ENCODE measurements around the gene ATP13A2.

Gene ATP13A2

GRCh38 chr1:17011439-17012307, at the start of gene ATP13A2:
ATP13A2 (minus strand) TSS chr1:17011928; CDS start chr1:17011738, 190 bp downstream.
- peak; percentile 83 for DNase-seq

DNA sequence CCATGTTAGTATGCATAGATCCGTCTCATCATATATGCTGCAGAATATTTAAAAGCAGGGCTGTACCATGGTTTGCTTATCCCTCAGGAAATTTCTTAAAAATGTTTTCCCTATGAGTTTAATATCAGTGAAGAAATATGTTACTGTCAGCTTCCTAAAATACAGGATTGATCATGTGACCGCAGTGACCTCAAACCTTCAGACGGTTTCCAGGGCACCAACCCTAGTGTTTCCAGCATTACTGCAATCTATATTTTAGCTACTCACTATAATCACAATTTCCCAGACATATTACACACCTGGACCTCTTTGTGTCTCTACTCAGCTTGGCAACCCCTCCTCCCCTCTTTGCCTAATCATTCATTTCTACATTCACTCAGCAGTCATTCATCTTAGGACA, 49.8 kb upstream of the ATP13A2 start:
- no peak for DNase-seq

- DNase-seq: no peak
Measured at GRCh38 chr1:17060306-17060749, 48.6 kb upstream of the ATP13A2 start.

- peak; percentile 48 for DNase-seq
Measured at GRCh38 chr1:17059391-17060305, 47.9 kb upstream of the ATP13A2 start.

DNA sequence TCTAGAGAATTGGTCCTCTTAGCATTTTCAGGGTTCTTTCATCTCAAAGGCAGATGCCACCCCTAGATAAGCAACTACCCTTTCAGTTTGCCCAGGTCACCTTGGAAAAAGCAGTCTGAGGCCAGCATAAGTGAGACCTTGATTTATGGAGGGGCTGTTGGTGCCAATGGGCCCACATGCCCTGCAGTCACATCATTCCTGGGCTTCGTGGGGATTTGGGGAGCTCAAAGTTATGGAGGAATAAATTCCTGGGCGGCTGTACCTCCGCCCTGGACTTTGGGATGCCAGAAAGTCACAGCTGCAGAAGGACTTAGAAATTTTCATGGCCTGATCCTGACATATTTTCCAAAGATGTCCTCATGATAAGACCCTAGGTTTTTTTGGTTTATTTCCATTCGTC, 44.8 kb upstream of the ATP13A2 start:
- DNase-seq: no peak

DNA sequence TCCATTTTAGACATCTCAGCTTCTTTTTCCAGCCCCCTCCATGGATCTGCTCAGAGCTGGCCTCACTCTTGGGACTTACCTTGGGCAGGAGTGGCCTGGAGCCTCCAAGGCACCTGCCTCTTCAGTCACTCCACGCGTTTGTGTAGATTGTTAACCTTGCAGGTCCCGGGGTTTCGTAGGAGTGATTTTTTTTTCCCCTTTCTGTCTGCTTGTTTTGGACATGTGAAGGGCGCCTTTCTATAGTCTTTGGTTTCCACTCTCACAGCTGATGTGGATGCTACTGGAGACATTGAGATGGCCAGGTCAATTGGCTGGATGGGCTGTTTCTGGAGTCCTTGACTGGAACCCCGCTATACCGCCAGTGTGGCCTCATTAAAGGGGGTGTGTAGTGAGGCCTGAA, 44.1 kb upstream of the ATP13A2 start:
- DNase-seq: no peak

DNA sequence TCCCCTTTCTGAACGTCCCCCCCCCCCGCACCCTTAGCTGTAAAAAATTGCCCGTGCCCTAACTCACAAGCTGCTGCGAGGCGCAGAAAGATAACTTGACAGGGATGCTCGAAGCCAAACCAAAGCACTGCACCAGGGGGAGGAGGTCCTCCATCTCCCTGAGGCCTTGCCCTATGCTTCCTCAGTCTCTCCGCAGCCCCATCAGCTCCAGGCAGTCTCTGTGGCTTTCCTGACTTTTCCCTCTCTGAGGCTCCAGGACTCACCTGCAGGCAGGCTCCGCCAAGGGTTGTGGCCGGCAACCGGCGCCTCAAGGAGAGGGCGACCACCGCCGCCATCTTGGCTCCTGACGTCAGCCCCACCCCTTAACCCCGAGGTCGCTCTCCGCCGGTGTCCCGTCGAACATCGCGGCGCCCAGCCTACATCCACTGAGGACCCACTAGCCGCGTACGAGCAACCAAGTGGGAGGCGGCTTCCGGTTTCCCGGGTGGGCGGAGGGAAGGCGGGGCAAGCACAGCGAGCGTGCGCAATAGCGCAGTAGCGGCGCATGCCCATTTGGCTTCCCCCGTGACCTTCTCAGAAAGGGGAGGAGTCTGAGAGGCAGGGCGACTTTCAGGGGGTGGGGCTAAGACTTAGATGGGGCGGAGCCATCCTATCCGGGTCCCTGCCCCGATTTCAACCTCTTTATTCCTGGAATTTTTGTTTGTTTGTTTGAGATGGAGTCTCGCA, 42.1 kb upstream of the ATP13A2 start, which contains the start of gene SDHB:
Gene SDHB, minus strand, starts transcription at position 348 of the 726 bp plus-strand sequence. Its CDS starts 13 bp downstream, at position 335.
- DNase-seq: peak; percentile 100

DNA sequence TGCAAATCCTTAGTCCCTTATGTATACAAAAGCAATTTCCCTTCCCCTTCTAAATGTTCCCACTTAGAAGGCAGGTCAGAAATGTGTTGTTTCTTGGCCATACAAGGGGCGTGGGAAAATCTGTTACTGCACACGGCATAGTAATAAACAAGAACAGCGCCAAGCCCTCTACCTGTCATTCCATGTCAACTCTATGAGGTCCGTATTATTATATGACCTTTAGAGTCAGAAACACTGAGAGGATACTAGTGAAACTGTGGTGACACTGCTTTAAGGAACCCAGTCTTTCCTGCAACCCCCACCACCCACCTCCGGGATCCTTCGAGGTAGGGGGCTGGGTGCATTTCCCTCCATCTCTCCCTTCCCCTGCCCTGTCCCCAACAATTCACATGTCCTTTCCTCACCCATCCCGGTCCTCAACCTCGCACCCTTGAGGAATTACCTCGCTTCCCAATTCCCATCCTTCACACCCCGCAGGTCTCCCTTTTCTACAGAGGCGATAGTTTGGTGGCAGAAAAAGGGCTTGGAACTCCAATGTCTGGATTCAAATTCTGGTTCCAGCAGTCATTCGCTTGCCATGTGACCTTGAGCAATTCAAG, 41.5 kb upstream of the ATP13A2 start:
- DNase-seq: no peak

DNA sequence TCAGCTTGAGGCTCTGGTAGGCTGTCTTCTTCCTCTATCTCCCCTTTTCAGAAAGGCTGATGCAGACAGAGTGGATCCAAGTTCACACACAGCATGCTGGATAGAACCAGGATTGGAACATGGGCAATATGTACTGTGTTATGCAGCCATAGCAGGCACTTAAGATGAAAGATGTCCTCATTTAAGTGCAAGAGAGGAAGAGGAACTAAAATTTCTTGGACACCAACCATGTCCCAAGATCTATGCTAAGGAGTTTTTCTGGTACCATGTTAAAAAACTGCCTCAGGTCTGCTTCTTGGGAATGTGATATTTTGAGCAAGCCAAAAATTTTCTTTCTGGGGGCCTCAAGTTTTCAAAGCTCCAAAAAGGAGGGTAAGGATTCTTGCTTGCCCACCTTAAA, 40.9 kb upstream of the ATP13A2 start:
- DNase-seq: no peak

GRCh38 chr1:17052038-17052437, 40.3 kb upstream of the ATP13A2 start:
- no peak for DNase-seq

DNA sequence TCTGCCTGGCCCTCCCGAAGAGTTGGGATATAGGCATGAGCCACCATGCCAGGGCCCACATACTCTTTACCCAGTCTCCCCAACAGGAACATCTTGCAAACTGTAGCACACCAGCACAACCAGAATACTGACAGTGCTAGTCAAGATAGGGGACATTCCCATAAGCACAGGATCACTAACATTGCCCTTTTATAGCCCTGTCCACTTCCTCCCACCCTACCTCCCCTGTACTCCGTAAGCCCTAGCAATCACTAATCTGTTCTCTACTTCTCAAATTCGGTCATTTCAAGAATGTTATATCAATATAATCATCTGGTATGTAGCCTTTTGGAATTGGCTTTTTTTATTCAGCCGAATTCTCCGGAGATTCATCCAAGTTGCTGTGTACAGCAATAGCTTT, 36.2 kb upstream of the ATP13A2 start:
- DNase-seq: no peak

DNA sequence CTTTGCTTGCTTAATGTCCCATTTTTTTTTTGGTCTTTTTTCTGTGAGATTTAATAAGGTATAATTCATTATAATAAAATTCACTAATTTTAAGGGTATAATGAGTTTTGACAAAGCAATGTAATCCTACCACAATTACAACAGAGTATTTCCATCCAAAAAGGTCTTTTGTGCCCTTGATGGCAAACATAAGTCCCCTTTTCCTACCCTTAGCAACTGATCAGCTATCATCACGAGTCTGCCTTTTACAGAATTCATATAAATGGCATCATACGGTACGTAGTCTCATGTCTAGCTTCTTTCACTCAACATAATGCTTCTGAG, 34.6 kb upstream of the ATP13A2 start:
- no peak for DNase-seq

DNA sequence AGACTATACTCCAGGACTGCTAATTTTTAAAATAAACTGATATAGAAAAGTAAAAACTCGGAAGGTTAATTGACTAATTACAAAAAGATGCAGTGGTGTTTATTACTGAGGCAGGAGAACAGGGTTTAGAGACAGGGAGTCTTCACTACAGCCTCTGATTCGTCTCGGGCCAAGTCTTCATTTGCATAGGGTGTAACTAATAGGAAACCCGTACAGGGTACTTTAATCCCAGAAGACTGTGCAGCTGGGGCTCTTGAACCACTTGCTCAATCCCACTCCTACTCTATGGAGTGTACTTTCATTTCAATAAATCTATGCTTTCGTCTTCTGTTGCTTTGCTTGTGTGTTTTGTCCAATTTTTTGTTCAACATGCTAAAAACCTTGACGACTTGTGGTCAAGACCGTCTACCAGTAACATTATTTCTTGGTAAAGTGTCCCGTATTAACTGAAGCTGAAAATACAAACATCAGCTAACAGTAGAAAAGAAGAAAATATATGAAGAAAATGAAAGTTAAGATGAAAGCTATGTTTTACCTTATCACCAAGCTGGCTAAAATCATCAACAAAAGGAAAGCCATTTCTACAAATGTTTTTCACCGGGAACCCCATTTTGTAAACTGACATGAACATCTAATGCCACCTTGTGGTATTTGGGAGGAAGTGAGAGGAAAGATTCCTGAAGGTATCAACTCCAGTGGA, 34.1 kb upstream of the ATP13A2 start:
- DNase-seq: peak; percentile 24

DNA sequence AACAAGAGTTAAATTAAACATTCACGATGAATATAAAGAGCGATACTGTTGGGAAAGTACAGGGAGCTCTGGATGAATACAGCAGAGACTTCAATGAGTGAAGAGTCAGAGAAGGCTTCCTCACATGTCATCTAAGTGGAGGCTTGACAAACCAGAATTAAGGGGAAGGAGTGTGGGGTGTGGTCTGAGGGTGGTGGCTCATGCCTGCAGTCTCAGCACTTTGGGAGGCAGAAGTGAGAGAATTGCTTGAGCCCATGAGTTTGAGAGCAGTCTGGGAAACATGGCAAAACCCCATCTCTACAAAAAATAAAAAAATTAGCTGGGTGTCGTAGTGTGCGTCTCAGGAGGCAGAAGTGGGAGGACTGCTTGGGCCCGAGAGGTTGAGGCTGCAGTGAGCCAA, 33.4 kb upstream of the ATP13A2 start:
- no peak for DNase-seq

DNA sequence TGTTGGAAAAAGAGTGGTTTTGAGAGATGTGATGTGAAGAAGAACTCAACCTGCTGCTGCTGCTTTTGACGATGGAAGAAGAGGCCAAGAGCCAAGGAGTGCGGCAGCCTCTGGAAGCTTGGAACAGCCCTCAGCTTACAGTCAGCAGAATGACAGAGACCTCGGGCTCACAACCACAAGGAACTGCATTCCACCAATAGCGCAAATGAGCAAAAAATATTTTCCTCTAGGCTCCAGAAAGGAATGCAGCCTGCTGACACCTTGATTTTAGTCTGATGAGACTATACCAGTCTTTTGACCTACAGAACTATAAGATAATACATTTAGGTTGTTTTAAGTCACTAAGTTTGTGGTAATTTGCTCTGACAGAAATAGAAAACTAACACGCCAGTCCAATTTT, 31.9 kb upstream of the ATP13A2 start:
- no peak for DNase-seq

DNA sequence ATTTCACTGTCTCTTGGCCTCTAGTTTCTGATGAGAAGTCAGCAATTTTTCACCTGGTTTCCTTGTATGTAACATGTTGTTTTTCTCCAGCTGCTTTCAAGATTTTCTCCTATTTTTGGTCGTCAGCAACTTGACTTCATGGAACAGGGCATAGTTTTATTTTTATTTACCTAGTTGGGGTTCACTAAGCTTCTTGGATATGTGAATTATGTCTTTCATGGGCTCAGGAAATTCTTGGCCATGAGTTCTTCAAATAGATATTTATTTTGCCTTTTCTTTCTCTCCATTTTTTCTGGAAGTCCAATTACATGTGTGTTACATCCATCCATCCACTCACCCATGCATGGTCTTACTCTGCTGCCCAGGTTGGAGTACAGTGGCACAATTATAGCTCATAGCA, 28.4 kb upstream of the ATP13A2 start:
- no peak for DNase-seq

GRCh38 chr1:17039522-17039921, 27.8 kb upstream of the ATP13A2 start:
- DNase-seq: no peak

- no peak for DNase-seq
Measured at GRCh38 chr1:17033481-17033880, 21.8 kb upstream of the ATP13A2 start.

DNA sequence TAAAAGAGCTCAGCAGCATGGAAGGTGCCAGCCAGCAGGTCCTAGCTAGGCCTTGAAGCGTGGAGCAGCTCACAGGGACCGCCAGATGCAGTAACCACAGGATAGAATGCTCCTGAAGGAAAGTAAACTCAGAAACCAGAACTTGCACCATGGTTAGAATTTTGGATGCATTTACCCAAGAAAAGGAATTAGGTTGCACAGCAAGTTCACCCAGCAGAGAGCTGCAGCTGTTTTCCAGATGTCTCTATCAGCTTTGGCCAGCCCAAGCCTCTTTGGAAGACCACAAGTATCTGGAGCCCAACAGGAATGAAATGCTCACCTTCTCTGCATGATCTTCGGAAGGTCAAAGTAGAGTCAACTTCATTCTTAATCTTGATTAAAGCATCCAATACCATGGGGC, 21.0 kb upstream of the ATP13A2 start:
- DNase-seq: no peak

DNA sequence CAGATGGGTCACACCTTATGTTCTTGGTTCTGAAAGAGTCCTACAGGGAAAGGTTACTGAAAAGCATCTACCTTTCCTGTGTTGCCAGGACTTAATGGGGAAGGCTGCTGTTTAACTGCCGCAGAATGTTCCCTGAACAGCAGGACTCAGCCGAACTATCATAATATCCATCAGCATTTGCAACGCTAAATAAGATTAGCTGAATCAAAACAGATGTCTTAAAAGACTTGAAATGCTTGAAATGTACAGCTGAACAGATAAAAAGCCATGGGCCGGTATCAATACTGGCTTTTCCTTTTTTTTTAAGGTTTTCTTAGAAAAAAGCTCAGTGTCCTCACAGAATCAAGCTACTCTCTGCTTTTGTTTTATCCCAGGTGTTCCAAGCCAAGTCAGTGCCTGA, 19.7 kb upstream of the ATP13A2 start:
- DNase-seq: no peak

DNA sequence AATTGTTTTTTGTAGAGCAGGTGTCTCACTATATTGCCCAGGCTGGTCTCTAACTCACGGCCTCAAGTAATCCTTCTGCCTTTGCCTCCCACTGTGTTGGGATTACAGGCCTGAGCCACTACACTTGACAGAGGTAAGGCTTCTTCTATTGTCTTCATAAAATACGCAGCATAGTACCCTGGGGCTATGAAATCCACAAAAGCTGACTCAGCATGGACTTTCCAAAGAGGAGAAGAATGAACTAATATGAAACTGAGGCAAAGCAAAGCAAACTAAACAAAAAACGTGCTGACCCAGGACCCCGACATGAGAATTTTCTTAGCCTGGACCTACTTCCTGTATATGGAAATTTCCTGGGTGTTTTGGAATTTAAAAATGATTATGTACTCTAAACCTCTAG, 18.5 kb upstream of the ATP13A2 start:
- DNase-seq: no peak

- DNase-seq: no peak
Measured at GRCh38 chr1:17028662-17029188, 17.0 kb upstream of the ATP13A2 start.
